Upper lobe of right lung (tissue), 1 donor: Measurements from ENCODE around the gene TEK. TPM values are rescaled to one million over a fixed set of nuclear protein-coding genes. Genes with fewer than 3 reads are reported as not detected.
A peak's percentile ranks its signal among the peaks of the same experiment; 100 is the strongest.

Source experiments
- ATAC-seq: fragments of 200-7000 bp; cut with Tn5 transposase; one replicate; pipeline ENCODE4 v1.9.1; 2020; ENCODE audit warnings: mild to moderate bottlenecking, moderate library complexity
- DNase-seq: peaks from one replicate; pipeline ENCODE4 v3.0.0-alpha.2; 2020
- H3K27ac ChIP-seq: fragments of 200-600 bp; one replicate; pipeline ENCODE4 v1.8.0; 2022
- H3K27me3 ChIP-seq: fragments of 200-600 bp; one replicate; pipeline ENCODE4 v1.8.0; 2022; ENCODE audit warnings: mild to moderate bottlenecking
- H3K36me3 ChIP-seq: fragments of 200-600 bp; one replicate; pipeline ENCODE4 v1.8.0; 2022
- H3K4me1 ChIP-seq: fragments of 200-600 bp; one replicate; pipeline ENCODE4 v1.8.0; 2022
- H3K4me3 ChIP-seq: fragments of 200-600 bp; one replicate; pipeline ENCODE4 v1.8.0; 2022; ENCODE audit warnings: mild to moderate bottlenecking
- H3K9me3 ChIP-seq: fragments of 200-600 bp; one replicate; pipeline ENCODE4 v1.8.0; 2022
- CTCF ChIP-seq: fragments of 200-600 bp; IDR thresholded peaks from one replicate; pipeline ENCODE4 v1.8.0; 2022; ENCODE audit warnings: antibody characterized with exemption
- intact Hi-C: fragments of 100-400 bp; cut with DNase I; formaldehyde crosslinking; loops from one replicate; pipeline ENCODE4 v1.11.0; 2022
- total RNA-seq: library from RNA; stranded (reverse); fragmentation: NEBNext Ultra II Directional; extraction: Animal tissue kit (Norgen Biotek cat#: 25700); gene quantifications from one replicate; pipeline ENCODE4 v1.2.1, GENCODE V29; 2021
- donor health status: DM: no; HTN: yes; CAD: no; lungs with severe emphysema.

The TEK gene
- total RNA-seq, 1 donor from 2014 or later = 65.6 TPM

- H3K27ac ChIP-seq = no peak overlapping the region
- H3K9me3 ChIP-seq = no peaks in the 10 kb centered on the region
- ATAC-seq (no peak), DNase-seq (no peak)
- no peak for TF ChIP-seq CTCF
- no peak overlapping the region for H3K4me3 ChIP-seq
- no peaks in the 10 kb centered on the region for H3K36me3 ChIP-seq
- no peaks in the 10 kb centered on the region for H3K27me3 ChIP-seq
- intact Hi-C loops = no loop called here
- peaks cover 16% of the 10 kb centered on the region for H3K4me1 ChIP-seq
Observed at GRCh38 chr9:27189426-27189825, 80.4 kb downstream of the TEK start.

DNA sequence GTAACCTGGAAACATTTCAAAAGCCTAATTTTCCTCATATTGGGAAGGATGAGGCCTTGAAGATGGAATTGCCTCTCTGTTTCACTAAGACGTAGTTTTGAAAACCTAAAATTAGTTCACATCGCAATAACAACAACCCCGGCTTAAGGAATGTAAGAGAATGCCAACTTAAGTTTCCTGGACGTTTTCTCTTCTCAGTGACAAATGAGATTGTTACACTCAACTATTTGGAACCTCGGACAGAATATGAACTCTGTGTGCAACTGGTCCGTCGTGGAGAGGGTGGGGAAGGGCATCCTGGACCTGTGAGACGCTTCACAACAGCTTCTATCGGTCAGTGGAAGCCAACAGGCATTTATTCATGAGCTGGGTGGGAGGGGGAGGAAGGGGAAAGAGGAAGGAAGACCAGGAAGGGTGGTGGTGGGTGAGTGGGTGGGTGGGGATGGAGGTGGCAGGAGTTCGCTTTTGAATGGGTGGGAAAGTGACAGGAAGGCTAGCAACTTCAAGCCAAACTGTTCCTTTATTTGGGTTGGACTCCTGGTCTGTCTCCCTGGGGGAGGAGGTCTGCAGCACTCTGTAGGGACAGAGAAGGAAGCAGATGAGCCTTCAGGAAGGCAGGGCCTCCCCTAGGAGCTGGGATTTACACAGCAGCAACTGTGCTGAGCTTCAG, 83.4 kb downstream of the TEK start:
- TF ChIP-seq CTCF = no peak
- intact Hi-C loops = no loop called here
- Histone ChIP-seq H3K36me3 (no peaks in the 10 kb centered on the region), H3K4me1 (peaks cover 10% of the 10 kb centered on the region), H3K27ac (no peak overlapping the region), H3K9me3 (no peaks in the 10 kb centered on the region), H3K4me3 (no peak overlapping the region), H3K27me3 (no peaks in the 10 kb centered on the region)
- no peak for DNase-seq
- peak; percentile 76 for ATAC-seq

- no peak overlapping the region for H3K4me3 ChIP-seq
- H3K9me3 ChIP-seq = no peaks in the 10 kb centered on the region
- intact Hi-C loops = no loop called here
- no peak for DNase-seq
- H3K36me3 ChIP-seq = no peaks in the 10 kb centered on the region
- ATAC-seq = no peak
- no peak for TF ChIP-seq CTCF
- H3K27me3 ChIP-seq = no peaks in the 10 kb centered on the region
- H3K4me1 ChIP-seq = peaks cover 10% of the 10 kb centered on the region
- H3K27ac ChIP-seq = no peak overlapping the region
Observed at GRCh38 chr9:27193886-27194285, 84.9 kb downstream of the TEK start.

GRCh38 chr9:27194401-27195091, 85.5 kb downstream of the TEK start:
- Histone ChIP-seq H3K27ac (no peak overlapping the region), H3K27me3 (no peaks in the 10 kb centered on the region), H3K36me3 (no peaks in the 10 kb centered on the region), H3K9me3 (no peaks in the 10 kb centered on the region), H3K4me1 (peaks cover 10% of the 10 kb centered on the region), H3K4me3 (no peak overlapping the region)
- intact Hi-C loops = no loop called here
- DNase-seq (no peak), ATAC-seq (peak; percentile 37)
- TF ChIP-seq CTCF = no peak

DNA sequence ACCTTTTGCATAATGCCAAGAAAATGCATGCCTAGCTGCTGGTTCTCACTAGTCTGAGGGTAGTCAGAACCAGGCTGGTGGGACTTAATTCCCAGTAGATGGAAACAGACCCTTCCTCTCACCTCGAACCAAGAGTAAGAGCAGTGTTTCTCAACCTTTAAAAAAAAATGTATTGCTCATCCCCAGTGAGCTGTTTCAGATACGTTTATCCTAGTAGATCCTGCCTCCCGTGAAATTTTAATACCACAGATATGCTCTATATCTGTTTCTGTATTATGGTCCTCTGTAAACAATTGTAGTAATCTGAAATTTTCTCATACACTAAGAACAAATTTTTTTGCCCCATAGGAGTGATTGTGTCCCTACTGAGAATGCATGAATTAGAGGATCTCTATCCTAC, 86.2 kb downstream of the TEK start:
- DNase-seq = no peak
- no peak for ATAC-seq

More for the DNA sequence above, 86.2 kb downstream of the TEK start:
- TF ChIP-seq CTCF = no peak
- intact Hi-C loops = no loop called here
- H3K4me1 ChIP-seq = peaks cover 10% of the 10 kb centered on the region
- no peaks in the 10 kb centered on the region for H3K36me3 ChIP-seq
- no peaks in the 10 kb centered on the region for H3K9me3 ChIP-seq
- no peak overlapping the region for H3K27ac ChIP-seq
- no peaks in the 10 kb centered on the region for H3K27me3 ChIP-seq
- H3K4me3 ChIP-seq = no peak overlapping the region
